ENCODE measurements around the gene FOXB1. TPM values are rescaled to one million over a fixed set of nuclear protein-coding genes. Genes with fewer than 3 reads are reported as not detected.

FOXB1 gene
- total and polyA plus RNA-seq, 9 of the 15 experiments (the other 6 are each of a cell fraction or from before 2014, with no cell fraction given): not detected

GRCh38 chr15:60054472-60054871, 50.4 kb downstream of the FOXB1 start:
- no peaks in the 10 kb centered on the region for H4K20me1 ChIP-seq (replicated peaks; ENCODE audit: control insufficient read depth, insufficient read depth, low read length)
- no peaks in the 10 kb centered on the region for H3K4me1 ChIP-seq (replicated peaks in 1 of 2; ENCODE audit: control insufficient read depth in 2 of 2, insufficient read depth in 2 of 2, low read length in 2 of 2)
- 0% methylated on average over 2 of the region's 2 CpGs for WGBS (ENCODE audit: insufficient coverage, low coverage, missing lambda C conversion rate)
- TF ChIP-seq PREB (CRISPR knock-in tag; IDR thresholded peaks at IDR 0.05) (no peak), PTTG1 (tag; IDR thresholded peaks at IDR 0.05; ENCODE audit: low read depth) (no peak), ZNF239 (CRISPR knock-in tag; IDR thresholded peaks at IDR 0.05) (no peak), ZNF655 (CRISPR knock-in tag; IDR thresholded peaks at IDR 0.05) (no peak), AFF4 (CRISPR knock-in tag; IDR thresholded peaks at IDR 0.05) (no peak), TCF15 (CRISPR knock-in tag; IDR thresholded peaks at IDR 0.05) (no peak)
- DNase-seq (ENCODE audit: extremely low read depth in 1 of 4, low spot score in 3 of 4): no peak
- no peak overlapping the region for H3K4me3 ChIP-seq
- no peak overlapping the region for H3K9ac ChIP-seq (ENCODE audit: insufficient read depth in 1 of 2, low read depth in 2 of 2, low read length in 2 of 2)
- no peak overlapping the region for H3K27ac ChIP-seq (ENCODE audit: extremely low read depth, low read depth, low read length)
- ChIA-PET CTCF (ENCODE audit: low intra/inter-chr PET ratio) (no interaction called here), POLR2A (no interaction called here)
- H3K9me3 ChIP-seq (replicated peaks; ENCODE audit: control insufficient read depth, insufficient read depth, low read depth, low read length): no peaks in the 10 kb centered on the region
- no peak for ATAC-seq
- H3K4me2 ChIP-seq (ENCODE audit: insufficient read depth, low read length): no peak overlapping the region
- no peaks in the 10 kb centered on the region for H3K79me2 ChIP-seq (ENCODE audit: control insufficient read depth, insufficient read depth, low read length)
- BruUV-seq (replicated peaks): no TSS peak
- in situ Hi-C loops (cut with MboI): no loop called here
- intact Hi-C loops (cut with micrococcal nuclease): no loop called here
- H3K27me3 ChIP-seq (ENCODE audit: control insufficient read depth in 2 of 2, insufficient read depth in 2 of 2, low read length in 2 of 2): no peaks in the 10 kb centered on the region
- H2AFZ ChIP-seq (ENCODE audit: low read depth, low read length): no peak overlapping the region
- FAIRE-seq: no peak
- no peaks in the 10 kb centered on the region for H3K36me3 ChIP-seq (ENCODE audit: control insufficient read depth, insufficient read depth, low read length)
- H3K9me1 ChIP-seq (ENCODE audit: control insufficient read depth, insufficient read depth, low read length): no peaks in the 10 kb centered on the region
